Type B pancreatic cell (in vitro differentiated cells): ENCODE measurements around the gene TDRD1. TPM values are rescaled to one million over a fixed set of nuclear protein-coding genes. Genes with fewer than 3 reads are reported as not detected.

ENCODE experiments used
- DNase-seq: peaks from one replicate; pipeline ENCODE4 v3.0.0; 2021; ENCODE audit warnings: mixed read lengths; ENCODE audit not compliant: unreplicated experiment; ENCODE audit errors: extremely low spot score
- H3K27ac Mint-ChIP-seq: 2 replicates; pipeline ENCODE4 v1.8.0; 2021; ENCODE audit warnings: mild to moderate bottlenecking, mixed read lengths
- H3K27me3 Mint-ChIP-seq: 2 replicates; pipeline ENCODE4 v1.8.0; 2021; ENCODE audit warnings: mixed read lengths
- H3K36me3 Mint-ChIP-seq: 2 replicates; pipeline ENCODE4 v1.8.0; 2021; ENCODE audit warnings: mixed read lengths
- H3K4me1 Mint-ChIP-seq: one replicate; pipeline ENCODE4 v1.8.0; 2021; ENCODE audit warnings: mixed read lengths; ENCODE audit not compliant: unreplicated experiment
- H3K4me3 Mint-ChIP-seq: 2 replicates; pipeline ENCODE4 v1.8.0; 2021; ENCODE audit warnings: mild to moderate bottlenecking, mixed read lengths
- H3K9me3 Mint-ChIP-seq: 2 replicates; pipeline ENCODE4 v1.8.0; 2021; ENCODE audit warnings: mixed read lengths
- CTCF ChIP-seq: fragments of 200-600 bp; sonication (generic); conservative IDR thresholded peaks from 2 replicates; pipeline ENCODE4 v1.5.0; 2021; ENCODE audit warnings: antibody characterized with exemption, mild to moderate bottlenecking
- total RNA-seq: library from RNA; stranded (reverse); gene quantifications from 2 replicates; pipeline ENCODE4 v1.2.1, GENCODE V29; 2021; ENCODE audit warnings: low replicate concordance

The TDRD1 gene
- total RNA-seq, 1 donor from 2014 or later, result not detected

DNA sequence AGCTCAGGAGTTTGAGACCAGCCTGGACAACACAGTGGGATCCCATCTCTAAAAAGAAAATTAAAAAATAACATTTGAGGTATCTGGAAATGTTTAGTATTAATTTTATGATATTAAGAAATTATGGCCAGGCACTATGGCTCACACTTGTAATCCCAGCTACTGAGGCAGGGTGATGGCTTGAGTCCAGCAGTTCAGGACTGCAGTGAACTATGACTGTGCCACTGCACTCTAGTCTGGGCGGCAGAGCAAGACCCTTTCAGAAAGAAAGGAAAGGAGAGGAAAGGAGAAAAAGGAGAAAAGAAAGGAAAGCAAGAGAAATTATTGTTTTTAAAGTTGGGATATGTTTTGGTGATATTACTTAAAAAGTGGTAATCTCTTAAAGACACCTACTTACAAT, 2.6 kb upstream of the TDRD1 start:
- peaks cover 22% of the 10 kb centered on the region for H3K4me1 Mint-ChIP-seq
- no peaks in the 10 kb centered on the region for H3K36me3 Mint-ChIP-seq
- H3K27me3 Mint-ChIP-seq, result no peaks in the 10 kb centered on the region
- H3K9me3 Mint-ChIP-seq, result no peaks in the 10 kb centered on the region
- TF ChIP-seq CTCF, result no peak
- no peak overlapping the region for H3K4me3 Mint-ChIP-seq
- no peak for DNase-seq
- no peak overlapping the region for H3K27ac Mint-ChIP-seq

DNA sequence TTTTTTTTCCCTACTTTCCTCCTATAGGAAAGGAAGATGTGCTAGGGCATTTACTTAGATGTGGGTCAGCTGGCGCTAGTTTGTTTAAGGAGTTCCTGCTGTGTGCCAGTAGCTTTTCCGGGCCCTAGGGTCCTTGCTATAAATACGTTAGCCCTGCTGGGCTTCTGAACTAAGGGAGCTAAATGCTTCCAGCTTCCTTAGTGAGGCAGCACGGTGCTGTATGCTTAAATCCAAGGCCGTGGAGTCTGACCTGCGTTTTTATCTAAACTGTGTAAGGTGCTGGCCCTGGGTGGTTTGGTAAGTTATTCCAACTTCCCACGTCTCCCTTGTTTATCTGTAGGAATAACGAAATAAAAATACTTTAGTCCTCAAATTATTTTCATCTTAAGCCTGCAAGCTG, 594 bp downstream of the TDRD1 start:
- Mint-ChIP-seq H3K4me3 (no peak overlapping the region), H3K27ac (no peak overlapping the region), H3K9me3 (no peaks in the 10 kb centered on the region), H3K4me1 (peaks cover 3% of the 10 kb centered on the region), H3K27me3 (no peaks in the 10 kb centered on the region), H3K36me3 (no peaks in the 10 kb centered on the region)
- DNase-seq, result no peak
- TF ChIP-seq CTCF, result no peak

GRCh38 chr10:114180937-114181336, 1.8 kb downstream of the TDRD1 start:
- no peaks in the 10 kb centered on the region for H3K27me3 Mint-ChIP-seq
- no peak overlapping the region for H3K27ac Mint-ChIP-seq
- DNase-seq, result no peak
- no peaks in the 10 kb centered on the region for H3K4me1 Mint-ChIP-seq
- no peaks in the 10 kb centered on the region for H3K9me3 Mint-ChIP-seq
- TF ChIP-seq CTCF, result no peak
- no peaks in the 10 kb centered on the region for H3K36me3 Mint-ChIP-seq
- H3K4me3 Mint-ChIP-seq, result no peak overlapping the region

GRCh38 chr10:114181971-114182370, 2.8 kb downstream of the TDRD1 start:
- DNase-seq, result no peak
- TF ChIP-seq CTCF, result no peak
- H3K4me3 Mint-ChIP-seq, result no peak overlapping the region
- no peaks in the 10 kb centered on the region for H3K36me3 Mint-ChIP-seq
- H3K27me3 Mint-ChIP-seq, result no peaks in the 10 kb centered on the region
- no peaks in the 10 kb centered on the region for H3K4me1 Mint-ChIP-seq
- no peaks in the 10 kb centered on the region for H3K9me3 Mint-ChIP-seq
- H3K27ac Mint-ChIP-seq, result no peak overlapping the region

DNA sequence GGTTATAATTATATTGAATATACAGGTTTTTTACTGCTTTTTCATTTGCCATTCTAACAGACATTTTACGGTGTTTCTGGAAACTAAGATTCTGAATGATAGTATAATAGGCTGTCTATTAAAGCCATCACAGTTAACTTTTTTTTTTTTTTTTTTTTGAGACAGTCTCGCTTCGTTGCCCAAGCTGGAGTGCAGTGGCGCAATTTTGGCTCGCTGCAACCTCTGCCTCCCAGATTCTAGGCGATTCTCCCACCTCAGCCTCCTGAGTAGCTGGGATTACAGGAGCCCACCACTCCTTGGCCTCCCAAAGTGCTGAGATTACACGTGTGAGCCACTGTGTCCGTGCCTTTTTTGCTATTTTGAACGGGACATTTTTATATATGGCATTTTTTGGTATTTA, 4.4 kb downstream of the TDRD1 start:
- no peak for TF ChIP-seq CTCF
- Mint-ChIP-seq H3K4me1 (no peaks in the 10 kb centered on the region), H3K27ac (no peak overlapping the region), H3K27me3 (no peaks in the 10 kb centered on the region), H3K4me3 (no peak overlapping the region), H3K9me3 (no peaks in the 10 kb centered on the region), H3K36me3 (no peaks in the 10 kb centered on the region)
- DNase-seq, result no peak

GRCh38 chr10:114184276-114184675, 5.1 kb downstream of the TDRD1 start:
- no peak overlapping the region for H3K27ac Mint-ChIP-seq
- no peak for TF ChIP-seq CTCF
- no peaks in the 10 kb centered on the region for H3K9me3 Mint-ChIP-seq
- no peaks in the 10 kb centered on the region for H3K4me1 Mint-ChIP-seq
- DNase-seq, result no peak
- H3K36me3 Mint-ChIP-seq, result no peaks in the 10 kb centered on the region
- H3K4me3 Mint-ChIP-seq, result no peak overlapping the region
- no peaks in the 10 kb centered on the region for H3K27me3 Mint-ChIP-seq
